Endothelial cell of umbilical vein (primary cell): ENCODE data around the gene R3HCC1L. TPM values are rescaled to one million over a fixed set of nuclear protein-coding genes. Genes with fewer than 3 reads are reported as not detected.

Source experiments
- BruUV-seq: library from RNA; stranded (reverse); fragments of 400-500 nt; replicated peaks from 2 replicates; lab custom pipeline; 2021; lab: Mats Ljungman, UMichigan
- CTCF ChIA-PET: fragments of 300-600, 350-600 bp; sonication (Branson Sonifier 250); formaldehyde crosslinking; loops from one replicate; lab custom pipeline; 2021; ENCODE audit warnings: antibody characterized with exemption, inconsistent platforms; lab: Charles Lee
- POLR2A ChIA-PET: fragments of 300-600, 350-600 bp; sonication (Branson Sonifier 250); formaldehyde crosslinking; loops from one replicate; lab custom pipeline; 2021; ENCODE audit warnings: antibody characterized with exemption, inconsistent platforms; lab: Charles Lee
- DNase-seq: peaks from one replicate; pipeline ENCODE4 v3.0.0-alpha.2; 2011; ENCODE audit warnings: low read depth, low spot score
- FAIRE-seq: peaks from 2 replicates; lab custom pipeline; 2011; peaks lifted over from hg19 to GRCh38; lab: Jason Lieb, UNC
- H2AFZ ChIP-seq: 2 replicates; pipeline ENCODE4 v1.6.0; 2012; ENCODE audit warnings: low read depth, low read length, control low read depth, inconsistent platforms
- H3K27ac ChIP-seq: 2 replicates; pipeline ENCODE4 v1.5.1; 2011; ENCODE audit warnings: low read depth, mild to moderate bottlenecking, control low read depth, low read length, moderate library complexity; ENCODE audit not compliant: insufficient read depth
- H3K27me3 ChIP-seq, 2 experiments: 2 replicates each; pipeline versions ENCODE4 v1.6.0 to v1.6.1; 2011; ENCODE audit warnings: low read length in 2 of 2, mixed read lengths in 1 of 2; ENCODE audit not compliant: control insufficient read depth in 2 of 2, insufficient read depth in 2 of 2
- H3K36me3 ChIP-seq, 2 experiments: 2 replicates in 1 of 2; 3 replicates in 1 of 2; pipeline ENCODE4 v1.5.1; 2011; ENCODE audit warnings: low read length in 2 of 2, mild to moderate bottlenecking in 1 of 2, moderate library complexity in 1 of 2; ENCODE audit not compliant: control insufficient read depth in 2 of 2, insufficient read depth in 2 of 2; ENCODE audit errors: extremely low read depth in 1 of 2
- H3K4me1 ChIP-seq: 3 replicates; pipeline ENCODE4 v1.5.1; 2011; ENCODE audit warnings: mild to moderate bottlenecking, low read length; ENCODE audit not compliant: control insufficient read depth, insufficient read depth; ENCODE audit errors: extremely low read depth
- H3K4me2 ChIP-seq: 2 replicates; pipeline ENCODE4 v1.6.1; 2011; ENCODE audit warnings: low read length, control low read depth, mixed read lengths; ENCODE audit not compliant: insufficient read depth
- H3K4me3 ChIP-seq, 3 experiments: fragments of 200-600 bp in 1 of 3; sonication (generic), shearing (Covaris generic) in 1 of 3; replicated peaks in 1 of 3; 2 replicates each; pipeline ENCODE4 v1.5.1; 2011 to 2016; ENCODE audit warnings: control low read depth in 3 of 3, low read length in 3 of 3, mild to moderate bottlenecking in 2 of 3, inconsistent platforms in 1 of 3, low read depth in 1 of 3, moderate library complexity in 1 of 3; ENCODE audit not compliant: insufficient read depth in 1 of 3
- H3K79me2 ChIP-seq: 2 replicates; pipeline ENCODE4 v1.6.0; 2012; ENCODE audit warnings: low read length, inconsistent platforms; ENCODE audit not compliant: control insufficient read depth, insufficient read depth
- H3K9ac ChIP-seq: replicated peaks from 2 replicates; pipeline ENCODE3; 2011; ENCODE audit warnings: low read length, control low read depth; ENCODE audit not compliant: insufficient read depth; ENCODE audit errors: extremely low read depth
- H3K9me1 ChIP-seq: replicated peaks from 3 replicates; pipeline ENCODE4 v1.6.0; 2011; ENCODE audit warnings: mild to moderate bottlenecking, low read length; ENCODE audit not compliant: control insufficient read depth, insufficient read depth; ENCODE audit errors: extremely low read depth
- H3K9me3 ChIP-seq: replicated peaks from 2 replicates; pipeline ENCODE4 v1.5.1; 2012; ENCODE audit warnings: low read length, inconsistent platforms; ENCODE audit not compliant: control insufficient read depth, insufficient read depth
- H4K20me1 ChIP-seq: replicated peaks from 2 replicates; pipeline ENCODE3; 2011; ENCODE audit warnings: mild to moderate bottlenecking, low read length; ENCODE audit not compliant: control insufficient read depth, insufficient read depth; ENCODE audit errors: extremely low read depth
- CTCF ChIP-seq, 2 donors: IDR thresholded peaks; 1 replicate in 1 of 2; 2 replicates in 1 of 2; pipeline ENCODE4 v1.5.1; 2011; ENCODE audit warnings: low read length in 2 of 2, mild to moderate bottlenecking in 2 of 2, moderate library complexity in 2 of 2, control low read depth in 1 of 2, inconsistent platforms in 1 of 2, low read depth in 1 of 2; ENCODE audit not compliant: insufficient read depth in 1 of 2; ENCODE audit errors: extremely low read depth in 1 of 2
- EZH2 ChIP-seq: IDR thresholded peaks from 2 replicates; pipeline ENCODE4 v1.6.1; 2012; ENCODE audit warnings: borderline replicate concordance, low read depth, mild to moderate bottlenecking, moderate library complexity, low read length, inconsistent platforms; ENCODE audit not compliant: severe bottlenecking
- FOS ChIP-seq: IDR thresholded peaks from 2 replicates; pipeline ENCODE4 v1.6.1; 2011; ENCODE audit warnings: mild to moderate bottlenecking, low read length, moderate library complexity, borderline replicate concordance; ENCODE audit not compliant: insufficient read depth
- GATA2 ChIP-seq: IDR thresholded peaks from 2 replicates; pipeline ENCODE4 v1.7.0; 2011; ENCODE audit warnings: low read depth, mild to moderate bottlenecking, moderate library complexity, mixed read lengths, low read length; ENCODE audit not compliant: insufficient read length, insufficient read depth
- JUN ChIP-seq: IDR thresholded peaks from 2 replicates; pipeline ENCODE4 v1.6.1; 2011; ENCODE audit warnings: borderline replicate concordance, low read depth; ENCODE audit not compliant: insufficient read length, insufficient read depth
- MAX ChIP-seq: IDR thresholded peaks from 2 replicates; pipeline ENCODE4 v1.6.1; 2011; ENCODE audit not compliant: insufficient read depth, insufficient read length
- MYC ChIP-seq: IDR thresholded peaks from one replicate; pipeline ENCODE4 v1.6.1; 2011; ENCODE audit warnings: mild to moderate bottlenecking, low read depth, low read length
- POLR2A ChIP-seq: IDR thresholded peaks from 2 replicates; pipeline ENCODE4 v1.6.1; 2012; ENCODE audit warnings: low read depth, mild to moderate bottlenecking, control low read depth, low read length
- POLR2AphosphoS5 ChIP-seq: IDR thresholded peaks from 2 replicates; pipeline ENCODE4 v1.6.1; 2012; ENCODE audit warnings: low read depth, mild to moderate bottlenecking, control low read depth, low read length, moderate library complexity; ENCODE audit not compliant: insufficient read depth
- dilution Hi-C: fragments of 300-500 bp; cut with MboI; formaldehyde crosslinking; loops from one replicate; pipeline ENCODE4 v1.15.0; 2019; ENCODE audit warnings: low sequenced_read_pairs; ENCODE audit not compliant: extremely low pct_ligation_motif_present
- intact Hi-C: fragments of 100-400 bp; cut with micrococcal nuclease; formaldehyde crosslinking; loops from one replicate; pipeline ENCODE4 v1.10.0; 2022
- polyA plus RNA-seq, 4 experiments: library from polyadenylated mRNA; depleted of rRNA in 3 of 4; stranded (reverse) in 3 of 4; unstranded in 1 of 4; fragments of >200 nt; gene quantifications; 2 replicates each; pipeline versions ENCODE4 v1.2.1 to v1.2.3, GENCODE V29; 2011 to 2012; ENCODE audit warnings: missing spikeins in 1 of 4
- total RNA-seq: library from RNA; stranded (reverse); gene quantifications from 2 replicates; pipeline ENCODE4 v1.2.3, GENCODE V29; 2021

R3HCC1L gene
- total and polyA plus RNA-seq, 2 donors (not counting 3 experiments of a cell fraction or from before 2014, with no cell fraction given): 6.3 to 12.4 TPM

DNA sequence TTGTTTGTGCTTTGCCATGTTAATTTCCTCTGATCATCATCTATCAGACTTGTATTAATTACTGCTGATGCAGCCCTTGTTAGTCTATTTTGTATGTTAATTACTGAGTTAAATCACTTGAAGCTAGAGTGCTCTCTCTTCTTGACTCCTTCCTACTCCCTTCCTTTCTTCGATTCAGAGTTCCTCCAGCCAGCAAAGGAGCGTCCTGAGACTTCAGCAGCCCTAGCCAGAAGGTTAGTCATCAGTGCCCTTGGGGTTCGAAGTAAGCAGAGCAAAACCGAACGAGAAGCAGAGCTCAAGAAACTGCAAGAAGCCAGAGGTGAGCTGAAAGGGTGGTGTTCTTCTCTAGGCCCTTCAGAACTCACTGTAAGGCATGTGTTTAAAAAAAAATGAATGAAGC lies 101.4 kb downstream of the R3HCC1L start:
- Histone ChIP-seq H3K9ac (no peak overlapping the region), H4K20me1 (no peaks in the 10 kb centered on the region), H3K27me3 (no peaks in the 10 kb centered on the region), H3K4me2 (no peak overlapping the region), H3K9me1 (no peaks in the 10 kb centered on the region), H3K27ac (no peak overlapping the region), H3K4me1 (no peaks in the 10 kb centered on the region), H3K9me3 (no peaks in the 10 kb centered on the region), H3K36me3 (peaks cover 2% of the 10 kb centered on the region in 2 experiments), H3K4me3 (no peak overlapping the region), H2AFZ (no peak overlapping the region), H3K79me2 (no peaks in the 10 kb centered on the region)
- intact Hi-C loops (no loop called here), dilution Hi-C loops (no loop called here)
- FAIRE-seq (no peak), DNase-seq (no peak)
- ChIA-PET CTCF (interaction anchor here (4.2 kb wide), 1 partner anchor 65 kb away, joined by 25 read pairs; no protein-coding TSS in a partner anchor), POLR2A (no interaction called here)
- no peak for TF ChIP-seq MYC
- TF ChIP-seq EZH2: no peak
- no peak for TF ChIP-seq CTCF (IDR thresholded peaks at IDR 0.05; ENCODE audit: extremely low read depth in 1 of 2, insufficient read depth in 1 of 2, low read depth in 1 of 2, low read length in 2 of 2)
- BruUV-seq: no TSS peak

DNA sequence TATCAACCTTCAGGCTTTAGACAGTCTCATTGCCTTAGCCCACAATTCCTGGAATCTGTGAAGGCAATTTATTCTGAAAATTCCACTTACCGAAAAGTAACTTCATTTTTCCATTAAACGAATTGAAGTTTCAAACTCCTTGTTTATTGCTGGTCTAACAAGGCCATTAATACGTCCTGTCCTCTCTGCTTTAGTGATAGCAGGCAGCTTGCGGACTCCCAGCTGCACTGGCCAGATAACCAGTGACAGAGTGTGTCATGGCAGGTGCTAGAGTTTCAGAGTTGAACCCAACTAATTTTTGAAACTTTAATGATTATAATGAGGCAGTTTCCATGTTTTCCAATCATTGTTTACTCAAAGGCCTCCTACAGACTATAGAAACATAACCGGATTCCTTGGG lies 102.4 kb downstream of the R3HCC1L start:
- no peak for DNase-seq
- BruUV-seq: no TSS peak

More for the DNA sequence above, 102.4 kb downstream of the R3HCC1L start:
- no peaks in the 10 kb centered on the region for H3K27me3 ChIP-seq
- H3K4me1 ChIP-seq: no peaks in the 10 kb centered on the region
- no peak overlapping the region for H3K27ac ChIP-seq
- H3K4me3 ChIP-seq: no peak overlapping the region
- CTCF ChIA-PET: interaction anchor here (4.2 kb wide), 1 partner anchor 66 kb away, joined by 25 read pairs; no protein-coding TSS in a partner anchor
- H3K9me1 ChIP-seq: no peaks in the 10 kb centered on the region
- POLR2A ChIA-PET: no interaction called here
- no peak overlapping the region for H3K4me2 ChIP-seq
- H2AFZ ChIP-seq: no peak overlapping the region
- no peaks in the 10 kb centered on the region for H4K20me1 ChIP-seq
- H3K9me3 ChIP-seq: no peaks in the 10 kb centered on the region
- TF ChIP-seq POLR2A (no peak), POLR2AphosphoS5 (no peak), MYC (no peak), FOS (no peak), MAX (no peak), GATA2 (no peak), CTCF (IDR thresholded peaks at IDR 0.05; ENCODE audit: extremely low read depth in 1 of 2, insufficient read depth in 1 of 2, low read depth in 1 of 2, low read length in 2 of 2) (no peak), EZH2 (no peak), JUN (no peak)
- no peaks in the 10 kb centered on the region for H3K79me2 ChIP-seq
- no peak overlapping the region for H3K9ac ChIP-seq
- FAIRE-seq: no peak
- dilution Hi-C loops (no loop called here), intact Hi-C loops (no loop called here)
- H3K36me3 ChIP-seq: peaks cover 2% of the 10 kb centered on the region in 2 experiments
